BE2C (cell line): ENCODE measurements around the gene RPAP3.

Experiments used
- DNase-seq: peaks from one replicate; pipeline ENCODE4 v3.0.0-alpha.2; 2020
- H3K27me3 ChIP-seq: fragments of 250-450 bp; sonication (Bioruptor Pico); 2 replicates; pipeline ENCODE4 v1.5.1; 2020; ENCODE audit warnings: mild to moderate bottlenecking
- H3K36me3 ChIP-seq: fragments of 250-450 bp; sonication (Bioruptor Pico); 2 replicates; pipeline ENCODE4 v1.5.1; 2020; ENCODE audit warnings: mild to moderate bottlenecking
- H3K4me1 ChIP-seq: fragments of 250-450 bp; sonication (Bioruptor Pico); 2 replicates; pipeline ENCODE4 v1.5.1; 2020
- H3K4me3 ChIP-seq: 2 replicates; pipeline ENCODE4 v1.5.1; 2011; ENCODE audit warnings: low read depth, low read length
- H3K9me3 ChIP-seq: fragments of 250-450 bp; sonication (Bioruptor Pico); 2 replicates; pipeline ENCODE4 v1.5.1; 2020
- CTCF ChIP-seq: IDR thresholded peaks from 2 replicates; pipeline ENCODE4 v1.5.1; 2012; ENCODE audit warnings: mild to moderate bottlenecking, low read depth, low read length

The RPAP3 gene

GRCh38 chr12:47740606-47741339 lies 34.9 kb upstream of the RPAP3 start:
- H3K9me3 ChIP-seq, result no peaks in the 10 kb centered on the region
- no peak overlapping the region for H3K4me3 ChIP-seq
- H3K36me3 ChIP-seq, result no peaks in the 10 kb centered on the region
- H3K27me3 ChIP-seq, result no peaks in the 10 kb centered on the region
- TF ChIP-seq CTCF, result no peak
- H3K4me1 ChIP-seq, result peaks cover 10% of the 10 kb centered on the region
- no peak for DNase-seq

GRCh38 chr12:47739979-47740378 lies 34.1 kb upstream of the RPAP3 start:
- DNase-seq, result no peak
- no peak overlapping the region for H3K4me3 ChIP-seq
- no peaks in the 10 kb centered on the region for H3K9me3 ChIP-seq
- peaks cover 10% of the 10 kb centered on the region for H3K4me1 ChIP-seq
- H3K36me3 ChIP-seq, result no peaks in the 10 kb centered on the region
- no peaks in the 10 kb centered on the region for H3K27me3 ChIP-seq
- no peak for TF ChIP-seq CTCF

GRCh38 chr12:47739297-47739696 lies 33.5 kb upstream of the RPAP3 start:
- no peaks in the 10 kb centered on the region for H3K36me3 ChIP-seq
- no peak overlapping the region for H3K4me3 ChIP-seq
- H3K9me3 ChIP-seq, result no peaks in the 10 kb centered on the region
- H3K4me1 ChIP-seq, result peaks cover 10% of the 10 kb centered on the region
- no peak for DNase-seq
- H3K27me3 ChIP-seq, result no peaks in the 10 kb centered on the region
- no peak for TF ChIP-seq CTCF

GRCh38 chr12:47737936-47738594 lies 32.2 kb upstream of the RPAP3 start:
- Histone ChIP-seq H3K9me3 (no peaks in the 10 kb centered on the region), H3K36me3 (no peaks in the 10 kb centered on the region), H3K4me1 (peaks cover 10% of the 10 kb centered on the region), H3K4me3 (no peak overlapping the region), H3K27me3 (no peaks in the 10 kb centered on the region)
- TF ChIP-seq CTCF, result no peak
- DNase-seq, result no peak

GRCh38 chr12:47736877-47737676 lies 31.2 kb upstream of the RPAP3 start:
- H3K4me3 ChIP-seq, result no peak overlapping the region
- no peak for TF ChIP-seq CTCF

GRCh38 chr12:47736216-47736615 lies 30.4 kb upstream of the RPAP3 start:
- H3K36me3 ChIP-seq, result no peaks in the 10 kb centered on the region
- H3K27me3 ChIP-seq, result no peaks in the 10 kb centered on the region
- no peak overlapping the region for H3K4me3 ChIP-seq
- TF ChIP-seq CTCF, result no peak
- peaks cover 9% of the 10 kb centered on the region for H3K4me1 ChIP-seq
- DNase-seq, result no peak
- H3K9me3 ChIP-seq, result no peaks in the 10 kb centered on the region

More at GRCh38 chr12:47736877-47737676, 31.2 kb upstream of the RPAP3 start:
- H3K9me3 ChIP-seq, result no peaks in the 10 kb centered on the region
- peaks cover 10% of the 10 kb centered on the region for H3K4me1 ChIP-seq
- H3K27me3 ChIP-seq, result no peaks in the 10 kb centered on the region
- H3K36me3 ChIP-seq, result no peaks in the 10 kb centered on the region
- peak; percentile 52 for DNase-seq
